Stimulated activated CD4-positive, alpha-beta T cell treated with anti-CD3 and anti-CD28 coated beads, Interleukin-2, amount 100 ng/mL, for 48 hours (primary cell): ENCODE results near the gene ZDBF2.
"Not testable (repeated sequence)": the region's sequence is repeated elsewhere in the genome, so short reads cannot be mapped to it uniquely, and the experiment has no call there.

Source experiments
- DNase-seq, 2 donors: peaks; one replicate each; pipeline ENCODE4 v3.0.0-alpha.2; 2020

ZDBF2 gene

GRCh38 chr2:206259376-206260187 is 14.9 kb upstream of the ZDBF2 start:
- no peak for DNase-seq

- no peak for DNase-seq
Observed at GRCh38 chr2:206260188-206261012, 14.1 kb upstream of the ZDBF2 start.

GRCh38 chr2:206263959-206264603 is 10.4 kb upstream of the ZDBF2 start:
- DNase-seq = no peak

GRCh38 chr2:206266130-206267125 is 8.0 kb upstream of the ZDBF2 start:
- no peak for DNase-seq

- DNase-seq = no peak
Observed at GRCh38 chr2:206267567-206267966, 6.9 kb upstream of the ZDBF2 start.

GRCh38 chr2:206271065-206271464 is 3.4 kb upstream of the ZDBF2 start:
- no peak for DNase-seq

GRCh38 chr2:206273905-206274304 is 558 bp upstream of the ZDBF2 start:
- no peak for DNase-seq

GRCh38 chr2:206275312-206276055 is 1.0 kb downstream of the ZDBF2 start:
- DNase-seq = peak in 1 of 2 donors; percentile 6

GRCh38 chr2:206276169-206276942 is 1.9 kb downstream of the ZDBF2 start:
- no peak for DNase-seq

- no peak for DNase-seq
Observed at GRCh38 chr2:206277503-206277902, 3.0 kb downstream of the ZDBF2 start.

- DNase-seq = no peak
Observed at GRCh38 chr2:206282746-206283145, 8.3 kb downstream of the ZDBF2 start.

- no peak for DNase-seq
Observed at GRCh38 chr2:206287197-206287596, 12.7 kb downstream of the ZDBF2 start.

- no peak for DNase-seq
Observed at GRCh38 chr2:206289391-206289790, 14.9 kb downstream of the ZDBF2 start.

- no peak for DNase-seq
Observed at GRCh38 chr2:206296128-206296527, 21.7 kb downstream of the ZDBF2 start.

- DNase-seq = not testable (repeated sequence)
Observed at GRCh38 chr2:206299608-206300007, 25.1 kb downstream of the ZDBF2 start.

GRCh38 chr2:206305523-206306245 is 31.2 kb downstream of the ZDBF2 start:
- DNase-seq = no peak

- no peak for DNase-seq
Observed at GRCh38 chr2:206311026-206311425, 36.6 kb downstream of the ZDBF2 start.

GRCh38 chr2:206316141-206316540 is 41.7 kb downstream of the ZDBF2 start:
- DNase-seq = no peak

- no peak for DNase-seq
Observed at GRCh38 chr2:206323033-206323432, 48.6 kb downstream of the ZDBF2 start.

GRCh38 chr2:206323486-206323885 is 49.0 kb downstream of the ZDBF2 start:
- DNase-seq = no peak
